Muscle layer of colon (tissue), 2 donors: ENCODE measurements around the gene BBS2.

Experiments used
- H3K27ac ChIP-seq: one replicate; pipeline ENCODE4 v1.7.0; 2013; ENCODE audit warnings: low read depth, mild to moderate bottlenecking, low read length, moderate library complexity
- H3K27me3 ChIP-seq, 2 donors: one replicate each; pipeline ENCODE4 v1.7.0; 2013; ENCODE audit warnings: low read length in 2 of 2, mild to moderate bottlenecking in 2 of 2; ENCODE audit not compliant: insufficient read depth in 2 of 2, control insufficient read depth in 1 of 2
- H3K36me3 ChIP-seq: one replicate; pipeline ENCODE4 v1.7.0; 2013; ENCODE audit warnings: mild to moderate bottlenecking, low read length; ENCODE audit not compliant: insufficient read depth
- H3K4me1 ChIP-seq: one replicate; pipeline ENCODE4 v1.7.0; 2013; ENCODE audit warnings: mild to moderate bottlenecking, low read length; ENCODE audit not compliant: insufficient read depth
- H3K4me3 ChIP-seq, 2 donors: one replicate each; pipeline ENCODE4 v1.7.0; 2013; ENCODE audit warnings: low read length in 2 of 2, low read depth in 1 of 2, mild to moderate bottlenecking in 1 of 2, moderate library complexity in 1 of 2
- H3K9ac ChIP-seq: one replicate; pipeline ENCODE4 v1.7.0; 2013; ENCODE audit warnings: low read length
- H3K9me3 ChIP-seq: one replicate; pipeline ENCODE4 v1.7.0; 2013; ENCODE audit warnings: mild to moderate bottlenecking, low read length
- donor health status: abdominal sarcoma.
- donor health status: Adenocarcinoma of cecum.

The BBS2 gene, protein sequence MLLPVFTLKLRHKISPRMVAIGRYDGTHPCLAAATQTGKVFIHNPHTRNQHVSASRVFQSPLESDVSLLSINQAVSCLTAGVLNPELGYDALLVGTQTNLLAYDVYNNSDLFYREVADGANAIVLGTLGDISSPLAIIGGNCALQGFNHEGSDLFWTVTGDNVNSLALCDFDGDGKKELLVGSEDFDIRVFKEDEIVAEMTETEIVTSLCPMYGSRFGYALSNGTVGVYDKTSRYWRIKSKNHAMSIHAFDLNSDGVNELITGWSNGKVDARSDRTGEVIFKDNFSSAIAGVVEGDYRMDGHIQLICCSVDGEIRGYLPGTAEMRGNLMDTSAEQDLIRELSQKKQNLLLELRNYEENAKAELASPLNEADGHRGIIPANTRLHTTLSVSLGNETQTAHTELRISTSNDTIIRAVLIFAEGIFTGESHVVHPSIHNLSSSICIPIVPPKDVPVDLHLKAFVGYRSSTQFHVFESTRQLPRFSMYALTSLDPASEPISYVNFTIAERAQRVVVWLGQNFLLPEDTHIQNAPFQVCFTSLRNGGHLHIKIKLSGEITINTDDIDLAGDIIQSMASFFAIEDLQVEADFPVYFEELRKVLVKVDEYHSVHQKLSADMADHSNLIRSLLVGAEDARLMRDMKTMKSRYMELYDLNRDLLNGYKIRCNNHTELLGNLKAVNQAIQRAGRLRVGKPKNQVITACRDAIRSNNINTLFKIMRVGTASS

DNA sequence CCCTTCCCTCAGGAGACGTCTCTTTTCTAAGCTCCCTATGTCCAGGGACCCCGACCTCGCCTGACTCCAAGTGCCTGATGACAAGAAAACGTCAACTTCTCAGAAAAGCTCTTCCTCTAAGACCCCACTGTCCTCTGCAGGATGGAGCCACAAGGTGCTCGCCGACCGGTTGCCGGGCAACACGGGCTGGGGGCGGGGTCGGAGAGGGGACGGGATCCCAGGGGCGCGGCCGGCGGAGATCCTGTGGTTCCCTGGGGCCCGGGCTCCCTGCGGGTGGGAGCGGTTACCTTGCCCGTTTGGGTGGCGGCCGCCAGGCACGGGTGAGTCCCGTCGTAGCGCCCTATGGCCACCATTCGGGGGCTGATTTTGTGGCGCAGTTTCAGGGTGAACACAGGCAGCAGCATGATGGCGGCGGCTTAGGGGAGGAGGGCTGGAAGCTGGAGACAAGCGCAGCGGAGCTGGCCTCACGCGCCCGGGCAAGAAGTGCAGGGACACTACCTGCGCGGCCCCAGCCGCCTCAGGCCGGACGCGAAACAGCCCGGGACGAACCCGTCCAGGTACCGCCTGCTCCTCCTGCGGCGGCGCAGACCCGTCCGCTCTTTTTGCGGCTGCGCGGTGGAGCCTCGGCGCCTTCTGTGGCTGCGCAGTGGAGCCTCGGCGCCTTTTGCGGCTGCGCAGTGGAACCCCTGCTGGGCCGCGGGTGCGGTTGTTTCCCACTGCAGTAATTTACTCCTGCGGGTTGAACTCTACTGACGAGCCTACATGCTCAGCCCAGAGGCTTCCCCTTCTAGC lies at the start of gene BBS2:
Gene BBS2 (minus strand): TSS at position 566 of the 792 bp plus-strand sequence. CDS start 162 bp downstream, at position 404.
- Histone ChIP-seq H3K4me1 (peaks cover 37% of the 10 kb centered on the region), H3K36me3 (no peaks in the 10 kb centered on the region)

DNA sequence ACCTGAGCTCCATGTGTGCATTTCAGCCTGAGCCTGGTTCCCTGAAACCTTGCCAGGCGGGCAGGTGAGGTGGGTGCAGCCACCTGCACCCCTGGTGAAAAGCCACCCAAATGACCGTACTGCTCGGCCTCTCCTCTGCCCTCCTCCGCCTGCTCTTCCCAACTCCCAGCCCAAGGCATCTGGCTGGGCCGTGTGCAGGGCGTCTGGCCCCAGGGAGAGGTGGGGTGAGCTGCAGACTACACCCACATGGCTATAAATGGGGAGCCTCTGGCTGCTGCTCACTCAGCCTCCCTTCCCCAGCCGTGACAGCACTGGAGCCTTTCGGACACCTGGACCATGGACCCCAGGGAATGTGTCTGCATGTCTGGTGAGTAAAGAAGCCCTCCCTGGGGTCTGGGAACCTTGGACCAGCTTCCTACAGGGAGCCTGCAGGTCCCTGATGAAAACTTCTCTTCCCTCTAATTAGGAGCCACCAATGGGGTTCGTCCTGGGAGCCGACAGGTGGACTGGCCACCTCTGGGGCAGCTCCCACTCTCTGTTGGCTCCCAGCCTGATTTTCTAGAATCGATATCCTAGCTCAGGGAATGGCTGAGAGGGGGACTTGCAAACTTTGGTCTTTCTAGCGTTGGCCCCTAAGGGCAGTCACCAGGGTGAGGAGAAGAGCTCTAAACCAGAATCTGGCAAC lies 45.1 kb upstream of the BBS2 start, which contains the start of gene MT4:
Gene MT4 (plus strand): TSS at position 281 of the 685 bp plus-strand sequence. CDS start 56 bp downstream, at position 337.
- no peaks in the 10 kb centered on the region for H3K36me3 ChIP-seq
- H3K27me3 ChIP-seq: no peaks in the 10 kb centered on the region

More for the DNA sequence above, at the start of gene BBS2:
- Histone ChIP-seq H3K27me3 (no peaks in the 10 kb centered on the region), H3K9me3 (no peaks in the 10 kb centered on the region), H3K4me3 (peak within 1 kb of the TSS; percentile 75 to 93), H3K9ac (peak within 1 kb of the TSS; percentile 42), H3K27ac (peak within 1 kb of the TSS; percentile 84)

DNA sequence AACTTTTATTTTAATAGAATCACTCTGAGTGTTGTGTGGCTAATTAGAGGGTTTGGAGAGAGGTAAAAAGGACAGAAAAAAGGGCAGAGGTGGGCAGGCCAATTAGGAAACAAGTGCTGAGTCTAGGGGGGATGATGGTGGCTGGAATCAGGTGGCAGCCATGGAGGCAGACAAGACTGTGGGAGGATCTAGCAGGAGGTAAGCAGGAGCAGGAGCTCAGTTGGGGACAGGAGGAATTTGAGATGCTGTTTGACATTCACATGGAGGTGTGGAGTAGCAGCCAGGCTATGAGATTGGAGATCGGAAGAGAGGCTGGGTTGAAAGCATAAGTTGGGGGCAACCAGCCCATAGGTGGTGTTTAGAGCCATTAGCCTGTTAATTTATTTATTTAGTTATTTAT lies 41.3 kb upstream of the BBS2 start:
- H3K4me3 ChIP-seq: no peak overlapping the region
- no peaks in the 10 kb centered on the region for H3K36me3 ChIP-seq
- H3K27ac ChIP-seq: no peak overlapping the region
- no peaks in the 10 kb centered on the region for H3K4me1 ChIP-seq
- no peaks in the 10 kb centered on the region for H3K27me3 ChIP-seq
- H3K9ac ChIP-seq: no peak overlapping the region
- H3K9me3 ChIP-seq: no peaks in the 10 kb centered on the region

More for the DNA sequence above, 45.1 kb upstream of the BBS2 start, which contains the start of gene MT4:
- Histone ChIP-seq H3K27ac (no peak within 1 kb of the TSS), H3K4me1 (no peaks in the 10 kb centered on the region), H3K4me3 (no peak within 1 kb of the TSS), H3K9me3 (no peaks in the 10 kb centered on the region), H3K9ac (no peak within 1 kb of the TSS)

DNA sequence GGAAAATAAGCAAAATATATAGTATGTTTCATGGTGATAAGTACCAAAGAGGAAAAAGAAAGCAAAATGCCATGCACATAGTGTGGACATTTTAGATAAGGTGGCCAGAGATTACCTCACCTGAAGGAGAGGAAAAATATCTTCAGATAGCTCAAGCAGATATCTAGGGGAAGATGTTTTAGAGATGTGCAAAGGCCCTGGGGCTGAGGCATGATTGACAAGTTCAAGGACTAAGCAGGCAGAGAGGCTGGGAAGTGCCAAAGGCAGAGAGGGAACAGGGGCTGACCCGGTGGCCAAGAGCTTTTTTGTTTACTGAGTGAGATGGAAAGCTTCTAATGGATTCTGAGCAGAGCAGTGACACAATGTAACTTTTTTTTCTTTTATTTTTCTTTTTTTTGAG lies 40.6 kb upstream of the BBS2 start:
- Histone ChIP-seq H3K27me3 (no peaks in the 10 kb centered on the region), H3K36me3 (no peaks in the 10 kb centered on the region), H3K4me1 (no peaks in the 10 kb centered on the region), H3K4me3 (no peak overlapping the region), H3K27ac (no peak overlapping the region), H3K9me3 (no peaks in the 10 kb centered on the region), H3K9ac (no peak overlapping the region)

DNA sequence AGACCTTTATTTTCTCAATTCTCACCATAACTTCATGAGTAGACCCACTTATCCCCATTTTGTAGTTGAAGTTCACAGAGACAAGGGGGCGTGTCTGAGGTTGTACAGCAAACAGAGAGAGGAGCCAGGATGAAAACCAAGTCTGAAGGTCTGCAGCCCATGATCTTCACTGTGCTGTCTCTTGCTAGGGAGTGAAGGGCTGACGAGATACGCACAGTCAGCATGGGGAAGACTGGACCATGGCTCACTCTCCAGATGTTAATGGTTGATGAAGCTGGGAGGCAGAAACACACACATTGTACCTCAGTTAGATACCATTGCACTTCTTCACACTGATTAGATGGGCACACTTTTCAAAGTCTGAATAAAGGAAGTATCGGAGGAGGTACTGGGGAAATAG lies 39.3 kb upstream of the BBS2 start:
- Histone ChIP-seq H3K9ac (no peak overlapping the region), H3K27ac (no peak overlapping the region), H3K4me3 (no peak overlapping the region), H3K36me3 (no peaks in the 10 kb centered on the region), H3K9me3 (no peaks in the 10 kb centered on the region), H3K27me3 (no peaks in the 10 kb centered on the region), H3K4me1 (no peaks in the 10 kb centered on the region)

DNA sequence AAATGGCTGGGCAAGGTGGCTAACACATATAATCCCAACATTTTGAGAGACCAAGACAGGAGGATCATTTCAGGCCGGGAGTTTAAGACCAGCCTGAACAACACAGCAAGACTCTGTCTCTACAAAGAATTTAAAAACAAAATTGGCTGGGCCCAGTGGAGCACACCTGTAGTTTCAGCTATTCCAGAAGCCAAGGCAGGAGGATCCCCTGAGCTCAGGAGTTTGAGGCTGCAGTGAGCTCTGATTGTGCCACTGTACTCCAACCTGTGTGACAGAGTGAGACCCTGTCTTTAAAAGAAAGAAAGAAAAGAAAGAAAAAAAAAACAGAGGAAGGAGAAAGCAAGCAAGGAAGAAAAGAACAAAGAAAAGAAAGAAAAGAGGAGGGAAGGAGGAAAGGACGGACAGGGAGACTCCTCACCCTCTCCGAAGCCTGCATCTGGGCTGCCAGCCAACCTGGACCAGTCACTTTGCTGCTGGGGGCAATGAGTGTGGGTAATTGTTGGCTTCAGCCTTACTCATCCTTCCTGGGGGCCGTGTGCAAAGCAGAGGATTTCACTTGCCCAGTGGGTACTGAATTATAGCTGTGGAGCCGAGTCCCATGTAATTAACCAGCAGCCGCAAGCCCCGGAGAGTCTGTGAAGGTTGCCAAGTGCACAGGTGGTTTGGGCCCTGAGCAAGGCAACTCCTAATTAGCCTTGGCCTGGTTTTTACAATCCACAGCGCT lies 38.4 kb upstream of the BBS2 start:
- H3K36me3 ChIP-seq: no peaks in the 10 kb centered on the region
- H3K27me3 ChIP-seq: no peaks in the 10 kb centered on the region
- H3K9ac ChIP-seq: no peak overlapping the region
- no peak overlapping the region for H3K27ac ChIP-seq
- no peaks in the 10 kb centered on the region for H3K4me1 ChIP-seq
- no peaks in the 10 kb centered on the region for H3K9me3 ChIP-seq
- no peak overlapping the region for H3K4me3 ChIP-seq

DNA sequence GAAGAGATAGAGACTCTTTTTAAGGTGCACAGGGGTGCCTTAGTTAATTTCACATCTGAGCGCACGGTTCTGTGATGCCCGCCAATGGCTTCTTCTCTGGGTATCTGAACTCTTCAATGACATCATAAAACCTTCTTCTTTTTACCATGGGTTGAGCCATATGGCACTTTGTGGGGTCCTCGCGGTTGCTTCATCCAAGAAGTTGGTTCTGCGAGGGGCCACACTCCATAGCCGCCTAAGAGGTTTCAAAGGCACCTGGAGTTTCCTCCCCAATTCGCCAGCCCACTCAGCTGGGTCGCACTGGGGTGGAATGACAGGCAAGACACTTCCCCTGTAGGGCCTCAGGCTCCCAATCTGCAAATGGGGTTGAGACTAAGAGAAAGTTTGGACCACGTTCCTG lies 34.6 kb upstream of the BBS2 start:
- Histone ChIP-seq H3K9ac (no peak overlapping the region), H3K27ac (no peak overlapping the region), H3K4me1 (peaks cover 7% of the 10 kb centered on the region), H3K9me3 (no peaks in the 10 kb centered on the region), H3K36me3 (no peaks in the 10 kb centered on the region), H3K4me3 (no peak overlapping the region), H3K27me3 (no peaks in the 10 kb centered on the region)

DNA sequence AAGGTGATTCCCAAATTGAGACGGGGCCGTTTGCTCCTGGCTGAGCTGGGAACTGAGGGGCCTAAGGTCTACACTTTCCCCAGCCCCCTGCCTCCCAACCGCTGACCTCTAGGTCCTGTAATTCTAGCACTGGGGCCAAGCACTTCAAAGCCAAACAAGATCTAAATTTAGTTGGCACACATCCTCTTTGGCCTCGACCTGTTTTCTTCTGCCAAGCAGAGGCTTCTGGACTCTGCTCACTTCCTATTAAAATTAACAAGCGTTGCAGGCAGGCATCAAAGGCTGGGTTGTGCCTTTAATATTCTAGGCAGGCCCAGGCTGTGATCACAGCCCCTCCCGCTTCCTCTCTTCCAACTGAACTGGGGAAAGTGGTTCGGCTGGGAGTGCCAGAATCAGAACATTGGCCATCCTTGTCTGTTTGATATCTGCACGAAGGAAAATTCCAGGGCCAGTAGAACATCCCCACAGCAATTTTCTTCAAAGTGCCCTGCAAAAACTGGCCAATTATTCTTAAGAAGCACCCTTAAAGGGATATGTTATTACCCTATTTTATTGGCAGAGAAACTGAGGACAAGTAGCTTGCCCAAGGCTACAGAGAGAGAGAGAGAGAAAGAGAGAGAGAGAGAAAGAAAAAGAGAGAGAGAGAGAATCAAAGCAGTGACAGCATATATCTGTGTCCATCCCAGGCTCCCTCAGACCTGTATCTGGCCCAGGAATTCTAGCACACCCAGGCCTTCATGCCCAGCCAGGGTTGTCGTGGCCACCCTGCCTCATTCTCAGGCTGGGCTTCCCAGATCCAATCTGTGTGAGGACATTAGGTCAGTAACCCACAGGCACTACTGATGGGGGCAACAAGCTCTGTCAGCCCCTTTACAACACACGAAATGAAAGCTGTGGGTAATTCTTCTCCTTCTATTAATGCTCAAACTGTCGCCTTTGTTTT lies 32.2 kb upstream of the BBS2 start:
- Histone ChIP-seq H3K27me3 (no peaks in the 10 kb centered on the region), H3K36me3 (no peaks in the 10 kb centered on the region), H3K9me3 (no peaks in the 10 kb centered on the region), H3K4me1 (peaks cover 7% of the 10 kb centered on the region), H3K9ac (no peak overlapping the region), H3K27ac (no peak overlapping the region), H3K4me3 (no peak overlapping the region)

DNA sequence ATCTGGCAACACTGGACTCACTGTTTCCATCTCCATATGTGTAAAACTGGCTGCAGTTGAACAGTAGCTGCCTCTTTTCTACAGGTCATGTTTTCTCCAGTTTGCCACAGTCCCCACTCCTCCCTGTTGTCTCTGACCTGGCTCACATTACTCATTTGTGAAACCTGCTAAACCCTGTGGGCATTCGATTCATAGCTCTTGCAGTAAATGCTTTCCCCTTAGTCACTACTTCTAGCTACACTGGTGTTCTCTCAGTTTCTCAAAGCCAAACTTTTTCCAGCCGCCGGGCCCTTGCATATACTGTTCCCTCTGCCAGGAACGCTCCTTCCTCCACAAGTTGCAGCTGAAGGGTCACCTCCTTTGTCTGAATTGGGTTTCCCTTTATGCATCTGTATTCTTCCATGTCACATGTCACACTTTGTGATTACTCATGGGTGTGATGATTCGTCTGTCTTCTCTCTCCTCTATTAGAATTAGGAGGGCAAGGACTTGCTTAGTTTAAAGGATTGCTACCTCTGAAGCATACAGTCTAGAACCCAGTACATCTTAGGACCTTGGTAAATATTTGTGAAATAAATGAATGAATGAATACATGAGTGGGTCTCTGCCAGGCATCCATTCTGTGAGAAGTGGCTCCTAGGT lies 30.0 kb upstream of the BBS2 start:
- Histone ChIP-seq H3K4me1 (peaks cover 7% of the 10 kb centered on the region), H3K27ac (no peak overlapping the region), H3K27me3 (no peaks in the 10 kb centered on the region), H3K9ac (no peak overlapping the region), H3K9me3 (no peaks in the 10 kb centered on the region), H3K36me3 (no peaks in the 10 kb centered on the region), H3K4me3 (no peak overlapping the region)
